Mononuclear cell (primary cell): ENCODE results near the gene ARSK. TPM values are rescaled to one million over a fixed set of nuclear protein-coding genes. Genes with fewer than 3 reads are reported as not detected.

Experiments used
- H3K27me3 ChIP-seq: 2 replicates; pipeline ENCODE4 v1.6.0; 2011; ENCODE audit warnings: low read length, control low read depth; ENCODE audit not compliant: insufficient read depth
- H3K4me1 ChIP-seq: 2 replicates; pipeline ENCODE4 v1.5.1; 2011; ENCODE audit warnings: mild to moderate bottlenecking, low read length, control low read depth; ENCODE audit not compliant: insufficient read depth
- H3K4me3 ChIP-seq: 2 replicates; pipeline ENCODE4 v1.5.1; 2011; ENCODE audit warnings: mild to moderate bottlenecking, low read length, moderate library complexity
- H3K9me3 ChIP-seq: 2 replicates; pipeline ENCODE4 v1.5.1; 2011; ENCODE audit warnings: low read depth, mild to moderate bottlenecking, control low read depth, low read length
- total RNA-seq: library from RNA; depleted of rRNA; stranded (reverse); fragments of >200 nt; gene quantifications from one replicate; pipeline ENCODE4 v1.2.3, GENCODE V29; 2012

The ARSK gene
- total RNA-seq, 1 donor, result 2.6 TPM

- no peak overlapping the region for H3K4me3 ChIP-seq
- H3K27me3 ChIP-seq, result no peaks in the 10 kb centered on the region
- no peaks in the 10 kb centered on the region for H3K4me1 ChIP-seq
- H3K9me3 ChIP-seq, result no peaks in the 10 kb centered on the region
Observed at GRCh38 chr5:95600557-95600956, 45.7 kb downstream of the ARSK start.

GRCh38 chr5:95605786-95606185 lies 50.9 kb downstream of the ARSK start:
- Histone ChIP-seq H3K4me1 (no peaks in the 10 kb centered on the region), H3K27me3 (no peaks in the 10 kb centered on the region), H3K4me3 (no peak overlapping the region), H3K9me3 (no peaks in the 10 kb centered on the region)

GRCh38 chr5:95606419-95606818 lies 51.5 kb downstream of the ARSK start:
- no peaks in the 10 kb centered on the region for H3K27me3 ChIP-seq

GRCh38 chr5:95609711-95610110 lies 54.8 kb downstream of the ARSK start:
- Histone ChIP-seq H3K9me3 (no peaks in the 10 kb centered on the region), H3K27me3 (no peaks in the 10 kb centered on the region), H3K4me3 (no peak overlapping the region), H3K4me1 (no peaks in the 10 kb centered on the region)

More at GRCh38 chr5:95606419-95606818, 51.5 kb downstream of the ARSK start:
- Histone ChIP-seq H3K9me3 (no peaks in the 10 kb centered on the region), H3K4me1 (no peaks in the 10 kb centered on the region), H3K4me3 (no peak overlapping the region)

DNA sequence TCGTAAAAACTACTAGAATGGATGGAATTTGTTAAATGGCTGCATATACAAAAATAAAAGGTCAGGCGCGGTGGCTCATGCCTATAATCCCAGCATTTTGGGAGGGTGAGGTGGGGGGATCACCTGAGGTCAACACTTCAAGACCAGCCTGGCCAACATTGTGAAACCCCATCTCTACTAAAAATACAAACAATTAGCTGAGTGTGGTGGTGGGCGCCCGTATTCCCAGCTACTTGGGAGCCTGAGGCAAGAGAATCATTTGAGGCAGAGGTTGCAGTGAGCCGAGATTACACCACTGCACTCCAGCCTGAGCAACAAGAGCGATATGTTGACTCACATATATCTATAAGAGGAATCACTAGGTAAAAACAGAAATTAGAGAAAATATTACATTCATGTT lies 55.6 kb downstream of the ARSK start:
- Histone ChIP-seq H3K4me1 (no peaks in the 10 kb centered on the region), H3K4me3 (no peak overlapping the region), H3K9me3 (no peaks in the 10 kb centered on the region), H3K27me3 (no peaks in the 10 kb centered on the region)

DNA sequence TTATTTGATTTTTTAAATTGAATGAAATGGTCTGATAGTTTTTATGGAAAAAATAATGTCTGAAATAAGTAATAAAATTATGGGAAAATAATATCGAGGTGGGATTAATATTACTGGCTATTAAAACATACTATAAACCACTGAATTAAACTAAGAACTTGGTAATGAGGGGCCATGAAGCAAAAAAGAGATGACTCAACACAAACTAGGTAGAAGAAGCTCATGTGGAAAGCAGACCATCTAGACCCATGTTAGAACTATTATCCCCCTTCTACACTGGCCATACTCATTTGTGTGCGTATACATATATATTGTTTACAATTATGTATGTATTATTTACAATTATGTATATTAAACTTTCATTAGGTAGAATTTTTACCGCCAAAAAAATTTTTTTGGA lies 56.5 kb downstream of the ARSK start:
- Histone ChIP-seq H3K27me3 (no peaks in the 10 kb centered on the region), H3K4me1 (no peaks in the 10 kb centered on the region), H3K4me3 (no peak overlapping the region), H3K9me3 (no peaks in the 10 kb centered on the region)

DNA sequence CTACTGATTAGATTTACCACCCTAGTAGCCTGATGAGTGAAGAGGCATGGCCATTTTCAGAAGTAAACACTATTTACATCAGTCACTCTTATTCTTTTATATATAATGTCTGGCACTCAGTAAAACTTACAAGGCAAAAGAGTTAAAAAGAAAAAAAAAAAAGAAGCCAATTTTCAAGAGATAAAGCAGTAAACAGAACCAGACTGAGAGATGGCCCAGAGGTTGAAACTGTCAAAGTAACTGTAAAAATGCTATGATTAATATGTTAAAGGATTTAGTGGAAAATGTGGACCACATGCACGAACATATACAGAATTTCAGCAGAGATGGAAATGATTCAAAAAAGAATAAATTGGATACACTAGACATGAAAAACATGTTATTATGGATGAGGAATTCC lies 58.6 kb downstream of the ARSK start:
- Histone ChIP-seq H3K9me3 (no peaks in the 10 kb centered on the region), H3K4me1 (no peaks in the 10 kb centered on the region), H3K27me3 (no peaks in the 10 kb centered on the region)

DNA sequence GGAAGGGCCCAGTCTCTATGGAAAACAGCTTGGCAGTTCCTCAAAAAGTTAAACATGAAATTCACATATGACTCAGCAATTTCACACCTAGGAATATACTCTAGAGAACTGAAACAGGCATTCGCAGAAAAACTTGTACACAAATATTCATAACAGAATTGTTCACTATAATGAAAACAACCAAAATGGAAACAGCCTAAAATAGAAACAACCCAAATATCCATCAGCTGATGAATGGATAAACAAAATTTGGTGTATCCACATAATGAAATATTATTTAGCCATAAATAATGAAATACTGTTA lies 60.2 kb downstream of the ARSK start:
- H3K9me3 ChIP-seq, result no peaks in the 10 kb centered on the region
- H3K4me3 ChIP-seq, result no peak overlapping the region
- peaks cover 11% of the 10 kb centered on the region for H3K4me1 ChIP-seq
- no peaks in the 10 kb centered on the region for H3K27me3 ChIP-seq

More for the DNA sequence above, 58.6 kb downstream of the ARSK start:
- no peak overlapping the region for H3K4me3 ChIP-seq

DNA sequence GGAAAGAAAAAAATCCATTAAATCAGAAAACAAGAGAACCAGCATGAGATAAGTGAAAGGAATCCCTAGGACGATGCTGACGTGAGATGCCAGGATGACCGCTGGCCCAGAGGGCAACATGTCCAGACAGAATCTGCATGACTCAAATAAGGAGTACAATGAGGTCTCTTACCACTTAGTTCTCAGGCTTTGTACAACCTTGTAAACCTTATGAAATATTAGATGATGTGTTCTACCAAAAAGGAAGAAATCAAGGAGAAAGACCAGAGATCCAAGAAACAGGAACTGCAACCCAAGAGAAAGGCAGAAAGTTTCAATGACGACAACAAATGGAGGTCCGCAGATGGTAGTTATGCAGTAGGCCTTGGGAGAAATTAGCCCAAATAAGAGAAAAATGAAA lies 62.2 kb downstream of the ARSK start:
- H3K27me3 ChIP-seq, result no peaks in the 10 kb centered on the region
- peaks cover 26% of the 10 kb centered on the region for H3K4me1 ChIP-seq
- no peak overlapping the region for H3K4me3 ChIP-seq
- H3K9me3 ChIP-seq, result no peaks in the 10 kb centered on the region

GRCh38 chr5:95619096-95619495 lies 64.2 kb downstream of the ARSK start:
- Histone ChIP-seq H3K4me1 (peaks cover 41% of the 10 kb centered on the region), H3K9me3 (no peaks in the 10 kb centered on the region), H3K4me3 (no peak overlapping the region), H3K27me3 (no peaks in the 10 kb centered on the region)

DNA sequence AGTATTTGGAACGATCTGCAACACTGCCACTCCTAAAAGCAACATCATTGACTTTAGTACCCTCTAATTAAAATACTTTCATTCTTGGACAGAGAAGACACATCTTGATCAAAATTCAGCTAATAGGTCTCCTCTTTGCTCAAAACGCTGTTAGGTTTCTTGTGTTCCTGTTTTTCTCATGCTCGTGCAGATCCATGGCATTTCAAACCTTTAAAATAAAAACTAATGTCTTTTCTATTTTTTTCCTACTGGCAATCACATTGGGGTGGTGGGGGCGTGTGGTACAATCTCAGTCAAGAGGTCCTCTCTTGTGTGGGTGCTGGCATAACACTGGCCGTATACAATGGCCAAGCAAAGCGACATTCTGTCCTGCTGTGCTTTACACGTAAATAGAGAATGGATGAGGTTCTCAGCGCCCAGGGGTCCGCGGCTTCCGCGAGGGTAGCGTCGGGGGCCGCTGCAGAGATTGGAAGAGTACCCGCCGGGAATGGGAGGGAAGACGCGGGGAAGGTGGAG lies 64.7 kb downstream of the ARSK start:
- Histone ChIP-seq H3K9me3 (no peaks in the 10 kb centered on the region), H3K27me3 (no peaks in the 10 kb centered on the region), H3K4me3 (peak overlapping the region; percentile 47), H3K4me1 (peaks cover 41% of the 10 kb centered on the region)

- peaks cover 41% of the 10 kb centered on the region for H3K4me1 ChIP-seq
- peak within 1 kb of the TSS; percentile 47 for H3K4me3 ChIP-seq
- no peaks in the 10 kb centered on the region for H3K9me3 ChIP-seq
- H3K27me3 ChIP-seq, result no peaks in the 10 kb centered on the region
Observed at GRCh38 chr5:95620030-95620869, 65.3 kb downstream of the ARSK start, which contains the start of gene GPR150. Gene GPR150 (plus strand): TSS chr5:95620087. CDS start chr5:95620276, 189 bp downstream.

DNA sequence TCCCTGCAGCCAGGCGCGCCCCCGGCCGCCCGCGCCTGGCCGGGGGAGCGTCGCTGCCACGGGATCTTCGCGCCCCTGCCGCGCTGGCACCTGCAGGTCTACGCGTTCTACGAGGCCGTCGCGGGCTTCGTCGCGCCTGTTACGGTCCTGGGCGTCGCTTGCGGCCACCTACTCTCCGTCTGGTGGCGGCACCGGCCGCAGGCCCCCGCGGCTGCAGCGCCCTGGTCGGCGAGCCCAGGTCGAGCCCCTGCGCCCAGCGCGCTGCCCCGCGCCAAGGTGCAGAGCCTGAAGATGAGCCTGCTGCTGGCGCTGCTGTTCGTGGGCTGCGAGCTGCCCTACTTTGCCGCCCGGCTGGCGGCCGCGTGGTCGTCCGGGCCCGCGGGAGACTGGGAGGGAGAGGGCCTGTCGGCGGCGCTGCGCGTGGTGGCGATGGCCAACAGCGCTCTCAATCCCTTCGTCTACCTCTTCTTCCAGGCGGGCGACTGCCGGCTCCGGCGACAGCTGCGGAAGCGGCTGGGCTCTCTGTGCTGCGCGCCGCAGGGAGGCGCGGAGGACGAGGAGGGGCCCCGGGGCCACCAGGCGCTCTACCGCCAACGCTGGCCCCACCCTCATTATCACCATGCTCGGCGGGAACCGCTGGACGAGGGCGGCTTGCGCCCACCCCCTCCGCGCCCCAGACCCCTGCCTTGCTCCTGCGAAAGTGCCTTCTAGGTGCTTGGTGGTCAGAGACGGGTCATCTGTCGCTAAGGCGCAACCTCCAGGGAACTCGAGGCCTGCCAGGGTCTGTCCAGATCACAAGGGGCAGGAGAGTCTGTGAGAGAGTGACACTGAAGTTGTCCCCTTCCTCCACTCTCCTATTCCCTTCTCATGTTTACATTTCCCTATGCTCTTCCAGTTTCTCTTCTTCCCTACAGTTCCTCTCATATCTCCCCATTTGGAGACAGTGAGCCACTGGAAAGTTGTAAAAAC lies 66.3 kb downstream of the ARSK start:
- H3K9me3 ChIP-seq, result no peaks in the 10 kb centered on the region
- H3K27me3 ChIP-seq, result no peaks in the 10 kb centered on the region
- H3K4me1 ChIP-seq, result peaks cover 41% of the 10 kb centered on the region
- H3K4me3 ChIP-seq, result peak overlapping the region; percentile 47

- H3K4me1 ChIP-seq, result peaks cover 41% of the 10 kb centered on the region
- no peaks in the 10 kb centered on the region for H3K27me3 ChIP-seq
- H3K9me3 ChIP-seq, result no peaks in the 10 kb centered on the region
- H3K4me3 ChIP-seq, result no peak overlapping the region
Observed at GRCh38 chr5:95621839-95622629, 67.1 kb downstream of the ARSK start.
